OCI-M2 (cell line): Measurements from ENCODE around the gene MS4A3.
"Not testable (repeated sequence)": the region's sequence is repeated elsewhere in the genome, so short reads cannot be mapped to it uniquely, and the experiment has no call there.

Experiments
- DNase-seq: peaks from one replicate; lab custom pipeline; 2025; ENCODE audit not compliant: unreplicated experiment; lab: John Stamatoyannopoulos, UW

The MS4A3 gene

GRCh38 chr11:60088364-60088763, 31.9 kb downstream of the MS4A3 start, which contains the start of gene MS4A2:
Gene MS4A2 (plus strand): TSS chr11:60088664. CDS start chr11:60088766, 102 bp downstream.
- DNase-seq: no peak

- no peak for DNase-seq
Observed at GRCh38 chr11:60095477-60096120, 39.1 kb downstream of the MS4A3 start.

GRCh38 chr11:60097189-60097588, 40.7 kb downstream of the MS4A3 start:
- DNase-seq: no peak

GRCh38 chr11:60098508-60098907, 42.0 kb downstream of the MS4A3 start:
- DNase-seq: no peak

- DNase-seq: no peak
Observed at GRCh38 chr11:60100516-60100915, 44.1 kb downstream of the MS4A3 start.

- DNase-seq: not testable (repeated sequence)
Observed at GRCh38 chr11:60101368-60101767, 44.9 kb downstream of the MS4A3 start.

- not testable (repeated sequence) for DNase-seq
Observed at GRCh38 chr11:60104471-60105115, 48.1 kb downstream of the MS4A3 start.

GRCh38 chr11:60108631-60109030, 52.2 kb downstream of the MS4A3 start:
- DNase-seq: not testable (repeated sequence)

GRCh38 chr11:60111793-60112192, 55.3 kb downstream of the MS4A3 start:
- no peak for DNase-seq

- no peak for DNase-seq
Observed at GRCh38 chr11:60116996-60117790, 60.7 kb downstream of the MS4A3 start.

GRCh38 chr11:60118338-60118737, 61.9 kb downstream of the MS4A3 start:
- no peak for DNase-seq

- no peak for DNase-seq
Observed at GRCh38 chr11:60119710-60120109, 63.2 kb downstream of the MS4A3 start.
